SH-SY5Y (cell line): Measurements from ENCODE around the gene PROM1.

Experiments used
- GATA2 ChIP-seq: IDR thresholded peaks from 2 replicates; pipeline ENCODE4 v1.6.1; 2011; ENCODE audit warnings: mild to moderate bottlenecking, low read depth, low read length
- GATA3 ChIP-seq: IDR thresholded peaks from 2 replicates; pipeline ENCODE4 v1.6.1; 2011; ENCODE audit warnings: low read depth, mild to moderate bottlenecking, low read length, moderate library complexity

PROM1 gene

GRCh38 chr4:16085822-16086221, 2.0 kb upstream of the PROM1 start:
- no peak for TF ChIP-seq GATA2
- no peak for TF ChIP-seq GATA3

GRCh38 chr4:16082426-16083240, 1.2 kb downstream of the PROM1 start:
- no peak for TF ChIP-seq GATA3
- no peak for TF ChIP-seq GATA2

- TF ChIP-seq GATA2 (no peak), GATA3 (no peak)
Observed at GRCh38 chr4:16082041-16082425, 1.8 kb downstream of the PROM1 start.

GRCh38 chr4:16079046-16079445, 4.8 kb downstream of the PROM1 start:
- no peak for TF ChIP-seq GATA2

- TF ChIP-seq GATA2 (no peak), GATA3 (no peak)
Observed at GRCh38 chr4:16078195-16078760, 5.5 kb downstream of the PROM1 start.

GRCh38 chr4:16077786-16078185, 6.0 kb downstream of the PROM1 start:
- TF ChIP-seq GATA2 (no peak), GATA3 (no peak)

- TF ChIP-seq GATA2 (no peak), GATA3 (no peak)
Observed at GRCh38 chr4:16075975-16076757, 7.7 kb downstream of the PROM1 start.

GRCh38 chr4:16075061-16075460, 8.8 kb downstream of the PROM1 start:
- TF ChIP-seq GATA2 (no peak), GATA3 (no peak)

- TF ChIP-seq GATA3: no peak
- TF ChIP-seq GATA2: no peak
Observed at GRCh38 chr4:16072168-16072567, 11.7 kb downstream of the PROM1 start.

GRCh38 chr4:16070203-16070602, 13.6 kb downstream of the PROM1 start:
- no peak for TF ChIP-seq GATA2
- TF ChIP-seq GATA3: no peak

- TF ChIP-seq GATA3: no peak
Observed at GRCh38 chr4:16067515-16067914, 16.3 kb downstream of the PROM1 start.

- no peak for TF ChIP-seq GATA3
Observed at GRCh38 chr4:16066586-16067128, 17.2 kb downstream of the PROM1 start.

GRCh38 chr4:16065066-16065465, 18.8 kb downstream of the PROM1 start:
- no peak for TF ChIP-seq GATA3
- no peak for TF ChIP-seq GATA2

GRCh38 chr4:16062601-16063000, 21.2 kb downstream of the PROM1 start:
- no peak for TF ChIP-seq GATA2
- no peak for TF ChIP-seq GATA3
